ENCODE measurements around the gene AMMECR1L.
"Not testable (repeated sequence)": the region's sequence is repeated elsewhere in the genome, so short reads cannot be mapped to it uniquely, and the experiment has no call there.

Gene AMMECR1L

GRCh38 chr2:127886593-127886935 lies 808 bp upstream of the AMMECR1L start:
- not testable (repeated sequence) for DNase-seq

DNA sequence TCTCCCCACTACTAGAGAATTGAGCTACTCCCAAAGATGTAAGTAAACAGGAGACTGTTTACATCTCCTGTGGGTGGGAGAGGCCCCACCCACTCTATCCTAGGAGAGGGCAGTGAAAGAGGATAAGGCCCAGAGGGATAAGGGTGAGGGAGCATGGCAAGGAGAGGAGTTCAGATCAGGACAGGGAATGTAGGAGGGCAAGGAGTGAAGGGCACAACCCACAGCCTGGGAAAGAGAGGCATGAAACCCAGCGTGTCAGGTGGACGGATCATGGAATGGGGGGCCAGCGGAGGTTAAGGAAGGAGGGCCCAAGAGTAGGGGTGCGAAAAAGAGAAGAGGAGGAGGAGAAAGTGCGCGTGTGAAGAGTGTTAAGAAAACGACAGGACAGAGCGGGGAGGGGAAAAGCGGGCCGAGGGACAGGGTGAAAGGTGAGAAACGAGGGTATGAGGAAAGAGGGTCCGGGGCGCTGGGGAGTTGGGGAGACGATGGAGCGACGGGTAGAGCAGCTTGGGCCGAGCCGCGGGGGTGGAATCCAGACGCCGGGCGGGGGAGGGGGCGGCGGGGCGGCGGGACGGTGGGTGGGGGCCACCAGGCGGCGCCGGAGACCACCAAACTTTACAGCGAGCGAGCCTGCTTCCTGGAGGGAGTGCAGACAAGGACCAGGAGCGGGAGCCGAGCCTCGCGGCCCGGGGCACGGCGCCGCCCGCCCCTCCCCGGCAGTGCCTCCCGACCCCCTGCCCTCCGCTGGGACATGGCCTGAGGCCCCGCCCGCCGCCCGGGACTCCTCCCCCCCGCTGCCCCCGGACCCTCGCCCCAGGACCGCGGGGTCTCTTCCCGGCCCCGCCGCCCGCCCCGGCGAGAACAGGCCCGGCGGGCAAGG lies 655 bp downstream of the AMMECR1L start:
- peak; percentile 37 for DNase-seq

- no peak for DNase-seq
These were observed 1.3 kb downstream of the AMMECR1L start for GRCh38 chr2:127884436-127884835.

GRCh38 chr2:127879899-127880298 lies 5.9 kb downstream of the AMMECR1L start:
- DNase-seq: no peak

- no peak for DNase-seq
These were observed 8.1 kb downstream of the AMMECR1L start for GRCh38 chr2:127877626-127878025.

GRCh38 chr2:127877136-127877535 lies 8.6 kb downstream of the AMMECR1L start:
- no peak for DNase-seq

DNA sequence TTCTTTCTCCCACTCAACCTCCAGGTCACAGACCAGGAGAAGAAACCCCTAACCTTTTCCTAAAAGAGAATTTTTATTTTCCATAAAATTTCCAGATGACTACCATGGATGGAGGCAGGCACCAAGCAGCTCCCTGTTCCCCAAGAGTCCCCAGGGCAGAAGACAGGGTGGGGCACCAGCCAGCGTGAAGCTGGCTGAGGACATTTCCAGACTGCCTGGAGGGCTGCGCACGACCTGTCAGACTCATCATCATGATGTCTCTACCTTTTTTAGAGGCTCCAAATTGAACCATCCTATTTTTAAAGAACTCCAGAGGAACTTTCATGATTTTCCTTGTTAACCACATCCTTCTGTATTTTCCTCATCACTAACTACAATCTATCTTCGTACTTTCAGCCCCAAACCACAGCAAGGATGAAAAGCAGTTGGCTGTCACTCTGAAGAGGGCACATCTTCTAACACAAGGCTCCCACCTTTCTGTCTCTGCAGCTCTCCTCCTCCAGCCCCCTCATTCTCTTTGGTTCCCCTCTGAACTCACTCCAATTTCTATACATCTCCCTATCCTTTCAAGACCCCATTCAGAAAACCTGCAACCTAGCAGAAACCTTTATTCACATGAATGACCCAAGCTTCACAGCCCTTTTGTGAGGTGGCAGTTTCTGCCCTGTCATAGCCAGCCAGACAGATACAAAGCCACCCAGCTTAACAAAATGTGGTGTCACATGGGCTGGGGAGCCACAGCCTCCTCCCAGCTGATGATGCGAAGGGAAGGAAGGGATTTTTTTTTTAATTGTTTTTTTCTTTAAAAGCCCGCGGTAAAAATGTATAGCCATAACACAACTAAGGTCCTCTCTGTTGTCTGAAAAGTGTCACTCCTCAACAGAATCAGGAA lies 11.1 kb downstream of the AMMECR1L start:
- no peak for DNase-seq

DNA sequence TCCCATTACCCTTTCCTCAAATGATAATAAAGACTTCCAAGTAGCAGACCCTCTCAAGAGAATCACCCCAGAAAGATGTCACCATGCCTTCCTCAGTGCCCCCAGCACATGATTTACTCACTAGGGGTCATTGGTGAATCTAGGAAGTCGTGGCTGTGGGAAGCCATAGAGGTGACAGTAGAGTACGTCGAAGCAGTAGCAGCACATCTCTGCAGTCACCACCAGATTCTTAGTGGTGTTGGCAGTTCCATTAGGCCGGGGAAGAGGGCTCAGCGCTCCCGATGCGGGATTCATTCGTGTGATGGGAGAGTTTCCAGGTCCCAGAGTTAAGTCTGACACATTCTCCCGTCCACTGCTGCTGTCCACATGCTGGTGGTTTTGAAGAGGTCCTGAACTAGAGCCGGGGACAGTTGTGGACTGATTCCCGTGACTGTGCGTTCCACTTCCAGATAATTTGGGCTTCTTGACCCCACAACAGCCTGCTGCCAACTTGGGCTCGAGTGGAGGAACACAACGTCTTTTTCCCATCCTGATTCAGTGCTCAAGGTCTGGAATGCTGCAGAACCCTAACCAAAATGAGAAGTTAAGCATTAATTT lies 12.0 kb downstream of the AMMECR1L start:
- no peak for DNase-seq

GRCh38 chr2:127872354-127872753 lies 13.4 kb downstream of the AMMECR1L start:
- DNase-seq: no peak

- DNase-seq: no peak
These were observed 19.8 kb downstream of the AMMECR1L start for GRCh38 chr2:127865926-127866325.

- no peak for DNase-seq
These were observed 20.9 kb downstream of the AMMECR1L start for GRCh38 chr2:127864877-127865276.

GRCh38 chr2:127862228-127862627 lies 23.5 kb downstream of the AMMECR1L start:
- DNase-seq: no peak

DNA sequence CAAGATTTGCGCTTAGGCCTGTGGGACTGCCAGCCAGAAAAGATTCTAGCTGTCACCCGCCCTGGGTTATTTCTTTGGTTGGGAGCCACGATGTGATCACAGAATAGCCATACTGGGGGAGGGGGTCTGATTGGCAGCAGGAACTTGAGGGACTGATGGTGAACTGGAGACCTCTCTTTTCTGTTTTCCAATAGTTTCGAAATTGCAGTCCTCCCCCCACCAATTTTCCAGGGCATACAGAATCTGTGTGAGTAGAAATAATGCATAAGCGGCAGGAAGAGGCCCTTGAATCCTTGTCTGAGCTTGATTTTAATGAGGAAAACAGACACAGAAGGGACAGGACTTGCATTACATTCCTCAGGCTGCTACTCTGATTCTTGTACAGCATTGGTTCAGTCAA lies 25.6 kb downstream of the AMMECR1L start:
- no peak for DNase-seq

GRCh38 chr2:127859712-127860085 lies 26.1 kb downstream of the AMMECR1L start:
- peak; percentile 73 for DNase-seq

GRCh38 chr2:127857265-127857808 lies 28.4 kb downstream of the AMMECR1L start:
- DNase-seq: no peak

DNA sequence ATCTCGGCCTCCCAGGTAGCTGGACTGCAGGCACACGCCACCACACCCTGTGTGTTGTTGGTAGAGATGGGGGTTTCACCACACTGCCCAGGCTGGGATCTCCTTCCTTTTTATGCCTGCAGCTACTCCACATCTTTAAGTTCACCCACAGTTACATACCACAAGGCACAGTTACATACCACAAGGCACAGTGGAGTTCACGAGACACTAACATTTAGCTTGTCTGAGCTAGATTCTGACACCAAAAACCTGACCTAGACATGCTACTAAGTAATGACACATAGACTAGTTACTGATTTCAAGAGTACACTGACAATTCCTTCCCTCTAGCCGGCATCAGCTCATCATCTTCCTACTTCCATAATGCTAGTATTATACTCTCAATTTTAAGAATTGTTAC lies 32.1 kb downstream of the AMMECR1L start:
- no peak for DNase-seq

GRCh38 chr2:127852388-127852787 lies 33.4 kb downstream of the AMMECR1L start:
- DNase-seq: no peak

GRCh38 chr2:127847931-127848330 lies 37.8 kb downstream of the AMMECR1L start:
- DNase-seq: no peak

DNA sequence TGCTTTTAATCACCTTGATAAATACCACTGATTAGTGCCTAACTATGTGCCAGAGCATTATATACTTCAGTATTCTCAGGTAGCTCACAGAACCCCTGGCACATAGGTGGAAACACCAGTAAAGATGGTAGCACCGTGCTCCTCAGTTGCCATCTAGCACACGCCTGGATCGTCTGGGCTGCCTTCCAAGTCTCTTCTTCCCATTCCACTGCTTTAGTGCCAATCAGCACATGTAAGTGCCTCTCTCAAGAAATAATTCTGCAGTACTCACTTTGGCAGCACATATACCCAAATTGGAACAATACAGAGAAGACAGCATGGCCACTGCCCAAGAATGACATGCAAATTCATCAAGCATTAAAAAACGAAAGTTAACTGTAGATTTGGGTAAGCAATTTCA lies 40.8 kb downstream of the AMMECR1L start:
- DNase-seq: no peak

DNA sequence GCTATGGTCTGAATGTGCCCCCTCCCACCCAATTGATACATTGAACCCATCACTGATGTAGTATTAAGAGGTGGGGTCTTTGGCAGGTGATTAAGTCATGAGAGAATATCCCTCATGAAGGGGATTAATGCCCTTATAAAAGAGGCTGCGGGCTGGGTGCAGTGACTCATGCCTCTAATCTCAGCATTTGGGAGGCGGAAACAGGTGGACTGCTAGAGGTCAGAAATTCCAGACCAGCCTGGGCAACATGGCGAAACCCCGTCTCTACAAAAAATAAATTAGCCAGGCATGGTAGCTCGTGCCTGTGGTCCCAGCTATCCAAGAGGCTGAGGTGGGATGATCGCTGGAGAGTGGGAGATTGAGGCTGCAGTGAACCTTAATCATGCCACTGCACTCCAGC lies 42.1 kb downstream of the AMMECR1L start:
- DNase-seq: no peak

DNA sequence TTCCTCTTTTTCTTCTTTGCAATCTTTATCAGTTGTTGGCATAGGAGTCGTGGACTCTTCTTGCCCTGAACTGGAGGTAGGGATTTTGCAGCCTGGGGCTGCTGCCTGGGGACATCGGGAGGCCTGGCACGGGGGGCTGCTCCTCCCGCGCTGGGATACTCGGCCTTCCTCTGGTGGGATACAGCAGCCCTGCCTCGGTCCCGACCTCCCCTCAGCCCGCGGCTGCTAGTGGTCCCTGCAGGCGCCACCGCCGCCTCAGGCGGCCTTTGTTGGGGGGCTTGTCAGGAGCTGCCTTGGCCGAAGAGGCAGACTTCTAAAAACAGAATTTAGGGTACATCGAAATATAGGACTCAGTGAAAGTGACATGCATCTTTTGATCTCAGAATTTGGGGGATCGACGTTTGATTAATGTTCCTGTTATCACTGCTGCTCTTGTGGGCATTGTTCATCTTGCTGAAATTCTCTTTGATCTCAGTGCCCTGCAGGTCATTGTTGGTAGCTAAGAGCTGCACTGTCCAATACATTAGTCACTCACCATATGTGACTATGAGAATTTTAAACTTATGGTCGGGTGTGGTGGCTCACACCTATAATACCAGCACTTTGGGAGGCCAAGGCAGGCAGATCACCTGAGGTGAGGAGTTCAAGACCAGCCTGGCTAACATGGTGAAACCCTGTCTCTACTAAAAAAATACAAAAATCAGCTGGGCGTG lies 44.1 kb downstream of the AMMECR1L start:
- no peak for DNase-seq

DNA sequence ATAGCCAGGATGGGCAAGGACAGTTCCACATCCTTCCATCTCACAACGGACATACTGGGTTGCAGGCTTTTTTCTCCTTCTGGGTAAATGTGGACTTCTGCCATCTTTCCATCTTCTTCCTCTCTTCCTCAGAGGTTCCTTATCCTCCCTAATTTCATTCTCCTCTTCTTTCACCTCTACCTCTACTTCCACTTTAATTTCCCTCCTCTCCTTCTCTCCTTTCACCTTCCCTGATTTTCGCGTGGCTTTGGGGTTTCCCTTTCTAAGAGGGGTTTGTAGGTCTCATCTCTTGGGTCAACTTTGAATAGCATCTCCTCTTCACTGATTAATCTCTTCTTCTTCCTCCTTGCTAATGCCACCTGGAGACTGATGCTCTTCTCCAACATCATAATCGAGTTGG lies 44.9 kb downstream of the AMMECR1L start:
- DNase-seq: no peak

DNA sequence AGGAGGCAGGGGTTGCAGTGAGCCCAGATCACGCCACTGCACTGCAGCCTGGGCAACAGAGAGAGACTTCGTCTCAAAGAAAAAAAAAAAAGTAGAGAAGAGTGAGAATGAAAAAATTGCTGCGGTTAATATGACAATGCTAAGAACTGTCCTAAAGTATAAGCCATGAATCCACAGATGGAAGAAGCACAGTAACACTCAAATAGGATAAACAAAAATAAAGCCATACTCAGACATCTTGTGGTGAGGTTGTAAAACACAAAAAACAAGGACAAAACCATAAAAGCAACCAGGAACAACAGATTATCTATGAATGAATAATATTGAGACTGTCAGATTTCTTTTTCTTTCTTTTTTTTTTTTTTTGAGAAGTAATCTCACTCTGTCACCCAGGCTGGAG lies 50.8 kb downstream of the AMMECR1L start:
- no peak for DNase-seq
